Measurements from ENCODE around the gene HBS1L. TPM values are rescaled to one million over a fixed set of nuclear protein-coding genes. Genes with fewer than 3 reads are reported as not detected.

Gene HBS1L
- polyA plus RNA-seq, 1 of the 3 experiments (the other 2 are of a cell fraction) = 19.0 TPM

DNA sequence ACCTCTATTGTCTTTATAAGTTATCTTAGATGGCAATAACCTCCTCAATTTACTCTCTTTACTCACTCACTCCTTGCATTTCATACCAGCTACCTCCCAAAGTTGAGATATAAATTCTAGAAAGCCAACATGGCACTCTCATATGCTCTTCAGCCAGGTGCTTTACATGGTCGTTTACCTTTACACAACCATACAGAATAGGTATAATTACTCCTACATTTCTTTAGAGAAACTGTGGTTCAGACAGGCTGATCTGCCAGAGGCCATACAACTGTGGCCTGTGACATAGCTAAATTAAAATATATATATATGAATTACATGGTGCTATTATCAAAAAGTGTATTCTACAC lies 45.7 kb downstream of the HBS1L start:
- Histone ChIP-seq H3K4me1 (ENCODE audit: control insufficient read depth in 1 of 2, insufficient read depth in 2 of 2, low read depth in 1 of 2, low read length in 1 of 2) (no peaks in the 10 kb centered on the region; a peak in 1 of 4 replicates), H3K9ac (no peak overlapping the region), H2AFZ (ENCODE audit: low read depth) (no peak overlapping the region), H3K36me3 (replicated peaks in 1 of 2; ENCODE audit: control insufficient read depth in 1 of 2, insufficient read depth in 2 of 2, low read length in 1 of 2) (peaks cover 8 to 10% of the 10 kb centered on the region in 2 experiments), H3K79me2 (ENCODE audit: insufficient read depth) (peaks cover 9% of the 10 kb centered on the region; the same call in 1 of the 2 replicates), H3K4me3 (ENCODE audit: low read depth in 2 of 2, low read length in 1 of 2) (no peak overlapping the region), H3K4me2 (no peak overlapping the region), H4K20me1 (ENCODE audit: insufficient read depth) (no peaks in the 10 kb centered on the region), H3F3A (replicated peaks; ENCODE audit: insufficient read depth) (peaks cover 7% of the 10 kb centered on the region), H3K27me3 (ENCODE audit: insufficient read depth) (no peaks in the 10 kb centered on the region), H3K9me2 (no peaks in the 10 kb centered on the region), H3K27ac (ENCODE audit: low read depth in 2 of 2, low read length in 1 of 2) (no peak overlapping the region), H3K9me3 (no peaks in the 10 kb centered on the region)
- DNase-seq = no peak
- CTCF ChIA-PET = interaction anchor here (1.3 to 2.0 kb wide), 2 partner anchors 9 to 20 kb away, joined by 3 to 5 read pairs; no protein-coding TSS in a partner anchor
- 87% methylated on average over 1 of the region's 1 CpG for WGBS (ENCODE audit: low lambda C conversion rate)
- TF ChIP-seq RAD21 (IDR thresholded peaks at IDR 0.05; ENCODE audit: low read length) (no peak), YY1 (IDR thresholded peaks at IDR 0.05; ENCODE audit: low read depth) (no peak), CHD2 (IDR thresholded peaks at IDR 0.05; ENCODE audit: low read length, partially characterized antibody) (no peak), FOSL2 (IDR thresholded peaks at IDR 0.05; ENCODE audit: borderline replicate concordance, low read depth) (no peak), TAF1 (IDR thresholded peaks at IDR 0.05; ENCODE audit: borderline replicate concordance, low read depth, low read length) (no peak)
- TF ChIP-seq, protein P1, sequence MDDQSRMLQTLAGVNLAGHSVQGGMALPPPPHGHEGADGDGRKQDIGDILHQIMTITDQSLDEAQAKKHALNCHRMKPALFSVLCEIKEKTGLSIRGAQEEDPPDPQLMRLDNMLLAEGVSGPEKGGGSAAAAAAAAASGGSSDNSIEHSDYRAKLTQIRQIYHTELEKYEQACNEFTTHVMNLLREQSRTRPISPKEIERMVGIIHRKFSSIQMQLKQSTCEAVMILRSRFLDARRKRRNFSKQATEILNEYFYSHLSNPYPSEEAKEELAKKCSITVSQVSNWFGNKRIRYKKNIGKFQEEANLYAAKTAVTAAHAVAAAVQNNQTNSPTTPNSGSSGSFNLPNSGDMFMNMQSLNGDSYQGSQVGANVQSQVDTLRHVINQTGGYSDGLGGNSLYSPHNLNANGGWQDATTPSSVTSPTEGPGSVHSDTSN (IDR thresholded peaks at IDR 0.05) = no peak
- TF ChIP-seq, protein P2, sequence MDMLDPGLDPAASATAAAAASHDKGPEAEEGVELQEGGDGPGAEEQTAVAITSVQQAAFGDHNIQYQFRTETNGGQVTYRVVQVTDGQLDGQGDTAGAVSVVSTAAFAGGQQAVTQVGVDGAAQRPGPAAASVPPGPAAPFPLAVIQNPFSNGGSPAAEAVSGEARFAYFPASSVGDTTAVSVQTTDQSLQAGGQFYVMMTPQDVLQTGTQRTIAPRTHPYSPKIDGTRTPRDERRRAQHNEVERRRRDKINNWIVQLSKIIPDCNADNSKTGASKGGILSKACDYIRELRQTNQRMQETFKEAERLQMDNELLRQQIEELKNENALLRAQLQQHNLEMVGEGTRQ (IDR thresholded peaks at IDR 0.05; ENCODE audit: borderline replicate concordance, low read depth, low read length) = no peak
- TF ChIP-seq, protein P3, sequence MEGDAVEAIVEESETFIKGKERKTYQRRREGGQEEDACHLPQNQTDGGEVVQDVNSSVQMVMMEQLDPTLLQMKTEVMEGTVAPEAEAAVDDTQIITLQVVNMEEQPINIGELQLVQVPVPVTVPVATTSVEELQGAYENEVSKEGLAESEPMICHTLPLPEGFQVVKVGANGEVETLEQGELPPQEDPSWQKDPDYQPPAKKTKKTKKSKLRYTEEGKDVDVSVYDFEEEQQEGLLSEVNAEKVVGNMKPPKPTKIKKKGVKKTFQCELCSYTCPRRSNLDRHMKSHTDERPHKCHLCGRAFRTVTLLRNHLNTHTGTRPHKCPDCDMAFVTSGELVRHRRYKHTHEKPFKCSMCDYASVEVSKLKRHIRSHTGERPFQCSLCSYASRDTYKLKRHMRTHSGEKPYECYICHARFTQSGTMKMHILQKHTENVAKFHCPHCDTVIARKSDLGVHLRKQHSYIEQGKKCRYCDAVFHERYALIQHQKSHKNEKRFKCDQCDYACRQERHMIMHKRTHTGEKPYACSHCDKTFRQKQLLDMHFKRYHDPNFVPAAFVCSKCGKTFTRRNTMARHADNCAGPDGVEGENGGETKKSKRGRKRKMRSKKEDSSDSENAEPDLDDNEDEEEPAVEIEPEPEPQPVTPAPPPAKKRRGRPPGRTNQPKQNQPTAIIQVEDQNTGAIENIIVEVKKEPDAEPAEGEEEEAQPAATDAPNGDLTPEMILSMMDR (IDR thresholded peaks at IDR 0.05) = no peak
- POLR2A ChIA-PET = no interaction called here

DNA sequence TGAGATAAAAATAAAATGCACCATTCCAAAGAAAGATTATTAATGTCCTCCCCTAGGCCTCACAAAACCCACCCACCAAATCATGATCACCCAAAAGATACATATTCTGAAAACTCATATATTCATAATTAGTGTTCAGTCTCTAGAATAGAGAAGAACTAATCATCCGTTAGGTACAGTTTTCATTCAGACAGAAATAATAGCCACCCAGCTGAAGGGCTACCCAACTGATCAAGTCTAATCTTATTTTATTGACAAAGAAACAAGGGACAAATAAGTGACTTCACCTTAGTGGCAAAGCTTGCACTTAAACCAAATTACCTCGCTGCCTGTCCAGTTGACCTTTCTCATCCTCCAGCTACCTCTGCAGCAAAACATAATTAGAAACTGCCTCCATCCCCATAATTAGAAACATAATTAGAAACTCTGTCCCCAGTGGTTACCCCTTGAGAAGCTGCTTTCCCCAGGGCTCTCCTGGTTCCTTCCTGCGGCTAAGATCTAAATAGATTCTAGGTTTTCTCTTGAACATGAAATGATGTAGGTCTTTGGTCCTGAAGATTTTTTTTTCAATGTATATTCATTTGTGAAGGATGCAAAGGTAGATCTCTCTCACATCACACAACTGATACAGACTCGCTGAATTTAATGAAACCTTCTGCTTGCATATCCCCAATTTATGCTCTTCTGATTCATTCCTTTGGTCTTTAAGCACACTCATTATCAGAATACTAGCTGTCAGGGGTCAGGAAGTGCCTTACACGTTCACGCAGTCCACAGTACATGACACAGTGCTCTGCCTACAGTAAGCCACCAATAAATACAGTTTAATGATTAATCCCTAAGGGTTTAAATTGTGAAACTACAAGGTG lies 46.3 kb downstream of the HBS1L start:
- peaks cover 6% of the 10 kb centered on the region for H3F3A ChIP-seq (replicated peaks; ENCODE audit: insufficient read depth)
- H3K79me2 ChIP-seq (ENCODE audit: insufficient read depth) = peaks cover 9% of the 10 kb centered on the region; the same call in 1 of the 2 replicates
- no peaks in the 10 kb centered on the region for H4K20me1 ChIP-seq (ENCODE audit: insufficient read depth)
- H3K9me3 ChIP-seq = no peaks in the 10 kb centered on the region
- CTCF ChIA-PET = interaction anchor here (1.3 to 2.0 kb wide), 2 partner anchors 10 to 20 kb away, joined by 3 to 5 read pairs; no protein-coding TSS in a partner anchor
- peaks cover 8 to 10% of the 10 kb centered on the region in 2 experiments for H3K36me3 ChIP-seq (replicated peaks in 1 of 2; ENCODE audit: control insufficient read depth in 1 of 2, insufficient read depth in 2 of 2, low read length in 1 of 2)
- H3K9ac ChIP-seq = no peak overlapping the region
- WGBS (ENCODE audit: low lambda C conversion rate) = 81% methylated on average over 6 of the region's 6 CpGs
- no peaks in the 10 kb centered on the region; a peak in 1 of 4 replicates for H3K4me1 ChIP-seq (ENCODE audit: control insufficient read depth in 1 of 2, insufficient read depth in 2 of 2, low read depth in 1 of 2, low read length in 1 of 2)
- POLR2A ChIA-PET = no interaction called here
- no peak overlapping the region for H3K27ac ChIP-seq (ENCODE audit: low read depth in 2 of 2, low read length in 1 of 2)
- no peak for DNase-seq
- H3K9me2 ChIP-seq = no peaks in the 10 kb centered on the region
- no peak overlapping the region for H2AFZ ChIP-seq (ENCODE audit: low read depth)
- no peak overlapping the region for H3K4me3 ChIP-seq (ENCODE audit: low read depth in 2 of 2, low read length in 1 of 2)
- H3K4me2 ChIP-seq = no peak overlapping the region
- H3K27me3 ChIP-seq (ENCODE audit: insufficient read depth) = no peaks in the 10 kb centered on the region
- TF ChIP-seq, protein P3 (IDR thresholded peaks at IDR 0.05) = no peak
- TF ChIP-seq YY1 (IDR thresholded peaks at IDR 0.05; ENCODE audit: low read depth) (no peak), MEF2A (IDR thresholded peaks at IDR 0.05; ENCODE audit: borderline replicate concordance, low read depth) (no peak), GABPA (IDR thresholded peaks at IDR 0.05; ENCODE audit: low read depth) (no peak), RXRA (IDR thresholded peaks at IDR 0.05; ENCODE audit: borderline replicate concordance, low read depth) (no peak), TAF1 (IDR thresholded peaks at IDR 0.05; ENCODE audit: borderline replicate concordance, low read depth, low read length) (no peak), NRF1 (IDR thresholded peaks at IDR 0.05; ENCODE audit: low read depth, low read length) (no peak), FOXJ3 (CRISPR knock-in tag; IDR thresholded peaks at IDR 0.05) (no peak), EP300 (IDR thresholded peaks at IDR 0.05; ENCODE audit: borderline replicate concordance in 1 of 2, low read depth in 1 of 2, low read length in 1 of 2) (no peak), RAD21 (IDR thresholded peaks at IDR 0.05; ENCODE audit: low read length) (no peak), TEAD4 (IDR thresholded peaks at IDR 0.05; ENCODE audit: borderline replicate concordance, insufficient read depth) (no peak), FOSL2 (IDR thresholded peaks at IDR 0.05; ENCODE audit: borderline replicate concordance, low read depth) (no peak), SMC3 (IDR thresholded peaks at IDR 0.05; ENCODE audit: low read depth, low read length) (no peak), RFX5 (IDR thresholded peaks at IDR 0.05; ENCODE audit: low read length) (no peak)
- TF ChIP-seq, protein P4, sequence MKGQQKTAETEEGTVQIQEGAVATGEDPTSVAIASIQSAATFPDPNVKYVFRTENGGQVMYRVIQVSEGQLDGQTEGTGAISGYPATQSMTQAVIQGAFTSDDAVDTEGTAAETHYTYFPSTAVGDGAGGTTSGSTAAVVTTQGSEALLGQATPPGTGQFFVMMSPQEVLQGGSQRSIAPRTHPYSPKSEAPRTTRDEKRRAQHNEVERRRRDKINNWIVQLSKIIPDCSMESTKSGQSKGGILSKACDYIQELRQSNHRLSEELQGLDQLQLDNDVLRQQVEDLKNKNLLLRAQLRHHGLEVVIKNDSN (IDR thresholded peaks at IDR 0.05; ENCODE audit: borderline replicate concordance, low read depth) = no peak
